NCI-H187 treated with DMSO at 0.1 percent for 48 hours (cell line): ENCODE results near the gene TEX36.
"Not testable (repeated sequence)": the region's sequence is repeated elsewhere in the genome, so short reads cannot be mapped to it uniquely, and the experiment has no call there.

ENCODE experiments used
- DNase-seq: peaks from one replicate; lab custom pipeline; 2025; lab: John Stamatoyannopoulos, UW

Gene TEX36

GRCh38 chr10:125692196-125692595 lies 9.2 kb upstream of the TEX36 start:
- no peak for DNase-seq

GRCh38 chr10:125691160-125691981 lies 8.4 kb upstream of the TEX36 start:
- no peak for DNase-seq

GRCh38 chr10:125689955-125690569 lies 7.1 kb upstream of the TEX36 start:
- no peak for DNase-seq

- DNase-seq = no peak
Observed at GRCh38 chr10:125687507-125688185, 4.7 kb upstream of the TEX36 start.

- DNase-seq = no peak
Observed at GRCh38 chr10:125684581-125684980, 1.6 kb upstream of the TEX36 start.

GRCh38 chr10:125683821-125684220 lies 858 bp upstream of the TEX36 start:
- DNase-seq = no peak

GRCh38 chr10:125679436-125679835 lies 3.5 kb downstream of the TEX36 start:
- DNase-seq = no peak

- no peak for DNase-seq
Observed at GRCh38 chr10:125672884-125673283, 10.1 kb downstream of the TEX36 start.

- DNase-seq = no peak
Observed at GRCh38 chr10:125662584-125662983, 20.4 kb downstream of the TEX36 start.

- no peak for DNase-seq
Observed at GRCh38 chr10:125661941-125662515, 20.9 kb downstream of the TEX36 start.

- no peak for DNase-seq
Observed at GRCh38 chr10:125661431-125661940, 21.5 kb downstream of the TEX36 start.

- no peak for DNase-seq
Observed at GRCh38 chr10:125659071-125659470, 23.9 kb downstream of the TEX36 start.

GRCh38 chr10:125656523-125656922 lies 26.4 kb downstream of the TEX36 start:
- no peak for DNase-seq

- DNase-seq = not testable (repeated sequence)
Observed at GRCh38 chr10:125653113-125653512, 29.9 kb downstream of the TEX36 start.

GRCh38 chr10:125646311-125646710 lies 36.7 kb downstream of the TEX36 start:
- no peak for DNase-seq

GRCh38 chr10:125641398-125641797 lies 41.6 kb downstream of the TEX36 start:
- no peak for DNase-seq

GRCh38 chr10:125640653-125641052 lies 42.3 kb downstream of the TEX36 start:
- DNase-seq = no peak

GRCh38 chr10:125639846-125640245 lies 43.1 kb downstream of the TEX36 start:
- DNase-seq = no peak

GRCh38 chr10:125638555-125638954 lies 44.4 kb downstream of the TEX36 start:
- no peak for DNase-seq

GRCh38 chr10:125637496-125637895 lies 45.5 kb downstream of the TEX36 start:
- DNase-seq = no peak

- DNase-seq = no peak
Observed at GRCh38 chr10:125634606-125635005, 48.4 kb downstream of the TEX36 start.

- no peak for DNase-seq
Observed at GRCh38 chr10:125633517-125633999, 49.4 kb downstream of the TEX36 start.
